ENCODE results near the gene THAP11.
"Not testable (repeated sequence)": the region's sequence is repeated elsewhere in the genome, so short reads cannot be mapped to it uniquely, and the experiment has no call there.

The THAP11 gene

DNA sequence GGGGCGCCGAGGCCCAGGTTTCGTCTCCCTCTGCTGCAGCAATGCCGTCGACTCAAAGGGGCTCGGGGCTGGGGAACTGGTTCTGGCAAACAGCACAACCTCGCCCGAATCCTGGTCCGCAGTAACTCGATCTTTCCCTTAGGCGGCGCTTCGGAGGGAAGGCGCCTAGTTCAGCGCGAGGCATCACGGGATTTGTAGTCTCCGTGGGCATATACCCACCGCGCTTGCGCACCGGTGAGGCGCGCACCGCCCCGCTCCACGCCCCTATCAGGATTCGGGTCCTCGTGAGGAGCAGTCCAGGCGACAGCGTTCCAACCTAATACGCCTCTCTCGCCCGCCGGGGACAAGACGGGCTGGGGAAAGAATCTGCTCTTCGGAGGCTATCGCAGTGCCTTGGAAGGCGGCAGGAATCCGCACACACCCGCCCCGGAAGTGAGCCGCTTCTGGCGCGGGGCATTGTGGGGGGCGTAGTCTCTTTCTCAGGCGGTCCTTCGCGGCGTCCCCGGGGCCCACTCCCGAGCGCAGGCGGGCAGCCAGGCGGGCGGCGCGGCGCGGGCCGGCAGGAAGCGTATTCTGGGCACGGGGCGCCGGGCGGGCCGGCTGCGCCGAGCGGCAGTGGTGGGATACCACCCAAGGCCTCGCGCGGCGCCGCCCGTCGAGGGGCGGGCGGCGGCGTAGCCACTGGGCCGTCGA is at the start of gene THAP11:
THAP11 (plus strand) TSS at position 505 of the 693 bp plus-strand sequence. CDS start 235 bp downstream, outside the sequence.
- DNase-seq, result peak; percentile 59

DNA sequence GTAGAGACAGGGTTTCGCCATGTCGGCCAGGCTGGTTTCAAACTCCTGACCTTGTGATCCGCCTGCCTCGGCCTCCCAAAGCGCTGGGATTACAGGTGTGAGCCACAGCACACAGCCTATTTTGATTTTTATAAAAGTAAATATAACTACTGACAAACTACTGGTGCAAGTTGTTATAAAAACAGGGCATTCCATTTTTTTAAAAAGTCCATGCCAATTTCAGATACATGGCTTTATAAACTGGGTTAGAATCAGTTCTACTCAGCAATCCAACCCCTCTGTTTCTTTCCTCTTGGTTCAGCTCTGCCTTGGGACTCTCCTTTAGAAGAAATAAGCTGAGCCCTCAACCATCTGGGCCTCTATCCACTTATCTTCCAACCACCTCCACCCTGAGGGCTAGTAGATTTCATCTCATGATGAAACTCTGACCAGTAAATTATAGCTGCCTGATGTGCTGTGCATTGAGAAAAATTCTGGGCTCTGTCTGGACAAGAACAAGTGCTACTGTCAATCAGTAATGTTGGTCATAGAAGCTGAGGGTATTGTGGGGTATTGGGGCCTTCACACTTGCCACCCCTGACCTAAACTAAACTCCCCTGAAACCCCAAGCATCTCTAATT is 45.9 kb upstream of the THAP11 start:
- no peak for DNase-seq

DNA sequence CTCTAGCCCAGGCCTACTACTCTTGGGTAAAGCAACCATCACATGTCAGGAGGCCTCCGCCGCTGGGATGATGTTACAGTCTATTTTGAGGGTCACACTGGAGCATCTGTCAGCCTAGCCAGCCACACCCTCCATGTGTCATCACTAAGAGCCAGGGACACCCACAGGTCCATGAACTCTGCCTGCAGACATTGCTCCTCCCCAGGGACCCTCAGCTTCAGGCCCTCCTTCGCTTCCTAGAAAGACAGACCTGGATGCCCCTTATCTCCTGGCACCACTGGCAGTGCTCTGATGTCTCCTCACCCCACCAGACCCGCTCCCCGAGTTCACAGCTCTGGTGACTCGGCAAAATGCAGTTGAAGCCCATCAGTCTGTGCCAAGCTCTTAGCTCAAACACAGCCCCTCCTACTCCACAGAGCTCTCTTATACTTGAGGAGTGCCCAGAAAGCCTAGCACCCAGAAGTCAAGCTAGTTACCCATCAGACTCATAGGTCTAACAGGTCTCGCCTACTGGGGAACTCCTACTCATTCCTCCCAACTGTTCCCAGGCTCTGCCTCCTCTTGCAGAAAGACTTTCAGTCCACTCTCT is 41.7 kb upstream of the THAP11 start:
- no peak for DNase-seq

DNA sequence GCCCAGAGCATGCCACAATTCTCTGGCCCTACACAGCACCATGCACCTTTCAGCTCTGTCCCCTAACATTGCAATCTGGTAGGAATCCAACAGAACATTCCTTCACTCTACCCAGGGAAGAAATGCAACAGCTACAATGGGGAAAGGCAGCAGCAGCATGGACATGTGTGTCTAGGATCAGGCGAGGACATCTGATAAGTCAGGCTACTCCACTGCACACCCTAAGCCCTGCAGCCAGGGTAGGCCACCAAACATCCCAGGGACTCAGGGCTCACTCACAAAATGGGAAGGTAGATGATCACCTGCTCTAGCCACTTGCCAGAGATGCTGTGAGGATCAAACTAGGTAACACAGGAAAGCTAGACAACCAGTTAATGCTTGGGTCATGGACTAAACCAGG is 40.9 kb upstream of the THAP11 start:
- no peak for DNase-seq

DNA sequence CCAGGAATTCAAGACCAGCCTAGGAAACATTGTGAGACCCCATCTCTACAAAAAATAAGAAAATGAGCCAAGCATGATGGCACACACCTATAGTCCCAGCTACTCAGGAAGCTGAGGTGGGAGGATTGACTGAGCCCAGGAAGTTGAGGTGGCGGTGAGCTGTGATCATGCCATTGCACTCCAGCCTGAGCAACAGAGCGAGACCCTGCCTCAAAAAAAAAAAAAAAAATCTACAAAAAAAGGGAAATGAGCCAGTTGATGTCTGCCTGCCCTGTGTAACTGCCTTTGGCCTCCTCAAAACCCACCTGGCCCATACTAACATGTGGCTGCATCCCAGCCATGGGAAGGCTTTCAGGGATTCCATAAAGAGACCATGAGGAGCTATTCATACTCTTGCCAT is 40.2 kb upstream of the THAP11 start:
- no peak for DNase-seq

DNA sequence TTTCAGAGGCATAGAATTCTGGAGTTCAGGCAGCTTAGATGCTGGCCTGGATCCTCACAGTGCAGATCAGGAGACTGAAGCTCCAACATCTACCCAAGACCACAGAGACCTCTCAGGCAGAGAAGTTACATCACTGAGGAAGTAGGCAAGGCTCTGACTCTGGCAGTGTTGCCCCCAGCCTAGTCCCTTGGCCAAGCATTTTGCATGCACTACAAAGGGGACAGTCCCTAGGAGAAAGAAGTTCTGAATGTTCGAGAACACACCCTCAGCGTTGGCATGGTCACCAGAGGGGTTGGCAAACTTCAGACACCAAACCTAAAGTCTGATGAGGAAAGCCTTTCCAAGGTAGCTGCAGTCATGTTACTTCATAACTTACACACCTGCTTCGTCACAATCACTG is 38.2 kb upstream of the THAP11 start:
- DNase-seq, result no peak

DNA sequence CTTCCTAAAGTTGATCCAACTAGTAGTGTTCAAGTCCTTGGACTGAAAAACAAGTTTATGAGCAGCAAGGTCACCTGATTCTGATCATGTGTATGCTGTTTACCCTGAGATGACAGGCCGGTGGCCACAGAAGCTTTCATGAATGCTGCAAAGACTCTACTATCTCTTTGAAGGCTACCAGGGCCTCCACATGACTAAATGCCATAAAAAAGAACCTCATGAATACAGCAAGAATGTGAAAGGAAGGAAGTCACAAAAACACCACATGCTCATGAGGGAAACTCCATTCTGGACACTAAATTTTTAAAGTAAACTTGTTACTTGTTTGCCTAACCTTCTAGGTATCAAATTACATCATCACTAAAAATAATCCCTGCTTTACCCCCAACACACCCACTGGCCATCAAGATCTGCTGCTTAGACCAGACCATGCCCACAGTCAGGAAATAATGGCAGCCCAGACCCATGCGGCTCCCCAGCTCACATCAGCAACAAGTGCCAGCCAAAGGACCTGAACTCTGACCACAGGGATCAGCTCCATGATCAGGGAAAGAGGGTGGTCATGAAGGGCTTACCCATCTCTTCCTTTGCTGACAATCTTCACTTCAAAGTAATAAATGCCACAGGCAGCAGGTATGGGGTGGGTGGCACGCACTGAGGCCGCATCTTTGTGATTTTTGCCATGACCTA is 37.1 kb upstream of the THAP11 start:
- DNase-seq, result no peak

DNA sequence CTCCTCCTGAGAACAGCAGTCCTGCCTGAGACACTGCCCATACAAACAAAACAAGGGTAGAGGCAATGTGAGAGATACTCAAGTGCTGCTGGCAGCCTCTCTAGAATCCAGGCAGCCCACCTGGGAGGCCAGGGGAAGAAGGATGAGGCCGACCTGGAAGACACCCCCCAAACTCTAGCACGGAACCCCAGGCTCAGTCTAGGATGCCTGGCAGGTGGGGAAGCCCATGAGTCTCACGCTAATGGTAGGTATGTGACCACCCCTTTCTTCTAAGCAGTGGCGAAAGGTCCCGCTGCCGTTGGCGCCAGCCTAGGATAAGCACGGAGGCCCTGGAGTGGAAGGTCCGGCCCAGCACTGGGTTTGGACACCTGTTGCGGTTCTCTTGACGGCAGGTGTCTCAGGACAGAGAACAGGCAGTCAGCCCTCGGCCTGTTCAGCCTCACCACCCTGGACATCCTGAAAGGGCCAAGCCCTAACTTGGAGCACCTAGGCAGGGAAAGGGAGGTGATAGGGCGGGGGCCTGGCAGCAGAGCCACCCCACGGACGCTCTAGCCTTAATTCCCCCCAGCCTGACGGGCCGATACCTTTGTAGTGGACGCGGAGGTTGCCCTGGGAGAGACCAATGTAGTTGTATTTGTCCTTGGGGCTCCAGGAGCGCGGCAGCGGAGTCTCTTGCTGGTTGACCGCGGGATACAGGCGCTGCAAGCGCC is 36.2 kb upstream of the THAP11 start:
- DNase-seq, result no peak

DNA sequence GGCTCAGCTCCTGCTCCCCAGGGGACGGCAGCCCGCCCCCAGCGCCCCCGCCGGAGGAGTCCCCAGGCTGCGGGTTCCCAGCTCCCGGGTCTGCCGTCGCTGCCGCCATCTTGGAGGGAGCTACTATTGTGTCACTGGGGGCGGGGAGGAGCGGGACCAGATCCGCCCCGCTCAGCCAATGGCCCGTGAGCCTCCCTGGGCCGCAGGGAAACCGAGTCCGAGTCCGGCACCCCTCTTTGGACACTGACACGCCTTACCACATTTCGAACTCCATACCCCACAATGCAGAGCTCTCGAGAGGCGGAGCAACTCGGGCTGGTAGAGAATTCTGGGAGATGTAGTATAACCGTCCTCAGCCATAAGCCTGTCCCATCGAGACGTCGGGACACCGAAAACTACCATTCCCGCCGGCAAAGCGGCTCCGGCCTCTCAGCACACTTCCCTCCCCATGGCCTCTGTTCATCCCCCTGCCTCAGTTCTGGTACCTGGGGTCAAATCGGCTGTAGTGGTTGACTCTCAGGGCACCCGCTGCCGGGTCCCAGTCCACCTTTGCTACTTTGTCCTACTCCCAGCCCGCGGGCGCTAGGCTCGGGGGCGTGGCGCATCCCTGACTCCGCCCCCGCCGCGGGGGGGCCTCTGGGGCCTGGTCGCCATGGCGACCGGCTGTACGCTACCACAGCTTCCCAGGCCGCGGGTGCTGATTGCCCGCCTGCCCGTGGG is 35.5 kb upstream of the THAP11 start, which contains the start of the genes RANBP10 and TSNAXIP1:
RANBP10 (minus strand) TSS at position 133 of the 720 bp plus-strand sequence; CDS start at position 109, 24 bp downstream.
TSNAXIP1 (plus strand) TSS at position 462 of the 720 bp plus-strand sequence. CDS start 261 bp downstream, outside the sequence.
- DNase-seq, result peak; percentile 79

DNA sequence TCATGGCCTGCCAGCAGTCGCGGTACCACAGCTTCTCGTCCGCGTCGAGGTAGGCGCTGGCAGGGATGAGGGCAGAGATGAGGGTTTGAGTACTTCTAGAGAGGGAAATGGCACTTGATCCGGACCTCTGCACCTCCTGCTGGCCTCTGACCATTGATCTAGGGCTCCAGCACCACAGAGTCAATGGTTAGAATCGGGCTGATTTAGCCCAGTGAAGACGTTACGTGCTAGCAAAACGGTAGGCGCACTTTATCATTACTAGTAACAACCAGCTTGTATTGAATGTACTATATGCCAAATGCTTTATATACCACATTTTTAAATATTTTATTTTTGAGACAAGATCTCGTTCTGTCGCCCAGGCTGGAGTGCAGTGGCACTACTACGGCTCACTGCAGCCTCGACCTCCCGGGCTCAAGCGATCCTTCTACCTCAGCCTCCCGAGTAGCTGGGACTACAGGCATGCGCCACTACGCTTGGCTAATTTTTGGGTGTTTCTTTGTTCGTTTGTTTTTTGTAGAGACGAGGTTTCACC is 34.9 kb upstream of the THAP11 start:
- DNase-seq, result no peak

DNA sequence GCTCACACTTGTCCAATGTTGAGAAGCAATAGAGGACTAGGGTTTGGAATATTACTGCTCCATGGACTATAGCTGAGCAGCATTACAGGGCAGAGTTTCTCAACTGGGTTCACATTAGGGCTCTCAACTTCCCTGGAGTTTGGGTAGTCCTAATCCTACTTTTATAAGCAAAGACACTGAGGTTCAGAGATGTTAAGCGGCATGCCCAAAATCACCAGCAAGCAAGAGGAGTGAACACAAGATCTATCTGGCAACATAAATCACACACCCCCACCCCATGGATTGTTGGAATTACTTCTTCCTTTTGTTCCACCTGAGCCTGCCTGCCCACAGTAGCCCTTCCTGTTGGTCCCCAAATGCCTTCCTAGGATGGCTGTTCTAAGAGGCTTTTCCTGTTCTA is 30.2 kb upstream of the THAP11 start:
- no peak for DNase-seq

DNA sequence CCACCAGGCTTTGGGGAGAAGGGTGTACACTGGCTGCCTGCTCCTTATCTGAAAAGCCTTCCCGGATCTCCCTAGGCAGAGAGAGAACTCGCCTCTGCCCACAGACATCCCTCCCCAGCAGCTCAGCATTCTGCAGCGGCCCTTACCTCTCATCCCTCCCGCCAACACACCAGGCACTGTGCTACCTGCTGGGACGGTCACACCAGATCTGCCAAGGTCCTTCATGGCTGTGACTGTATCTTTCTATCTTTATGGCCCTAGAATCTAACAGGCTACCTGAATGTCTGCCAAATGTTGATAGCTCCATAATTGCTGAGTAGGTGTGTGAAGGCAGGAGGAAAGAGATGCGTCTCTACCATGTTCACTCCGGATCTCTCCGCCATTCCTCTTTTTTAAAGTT is 27.6 kb upstream of the THAP11 start:
- no peak for DNase-seq

DNA sequence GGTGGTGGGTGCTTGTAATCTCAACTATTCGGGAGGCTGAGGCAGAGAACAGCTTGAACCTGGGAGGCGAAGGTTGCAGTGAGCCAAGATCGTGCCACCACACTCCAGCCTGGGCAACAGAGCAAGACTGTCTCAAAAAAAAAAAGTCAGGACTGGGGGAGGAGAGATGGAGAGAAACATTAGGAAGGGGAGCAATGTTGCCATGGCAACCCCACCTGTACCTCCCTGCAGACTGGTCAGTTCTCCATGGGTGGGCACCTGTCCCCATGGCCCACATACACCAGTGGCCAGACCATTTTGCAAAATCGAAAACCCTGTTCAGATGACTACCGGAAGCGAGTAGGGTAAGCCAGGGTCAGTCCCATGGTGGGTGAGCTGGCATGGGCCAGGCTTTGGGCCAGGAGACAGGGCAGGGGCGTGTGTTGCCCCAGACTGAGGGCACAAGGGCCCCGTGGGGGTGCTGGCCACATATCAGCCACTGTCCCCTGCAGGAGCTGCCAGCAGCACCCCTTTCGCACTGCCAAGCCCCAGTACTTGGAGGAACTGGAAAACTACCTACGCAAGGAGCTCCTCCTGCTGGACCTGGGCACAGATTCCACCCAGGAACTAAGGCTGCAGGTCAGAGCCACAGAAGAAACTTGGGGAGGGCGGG is 21.4 kb upstream of the THAP11 start:
- DNase-seq, result no peak

DNA sequence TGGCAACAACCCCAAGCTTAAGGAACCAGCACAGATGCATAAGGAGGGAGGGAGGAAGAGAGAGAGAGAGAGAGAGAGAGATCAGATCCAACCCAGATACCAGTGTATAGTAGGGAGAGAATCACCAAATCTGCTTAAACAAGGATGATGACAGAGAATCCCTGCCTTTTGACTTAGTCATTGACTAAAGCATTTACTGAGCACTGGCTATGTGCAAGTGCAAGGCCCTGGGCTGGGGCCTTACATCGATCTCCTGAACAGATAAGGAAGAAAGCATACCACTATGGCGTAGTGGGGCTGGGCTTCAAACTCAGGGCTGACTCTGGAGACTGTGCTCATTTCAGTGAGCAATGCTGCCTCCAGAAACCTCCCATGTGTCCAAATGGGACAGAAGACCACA is 19.6 kb upstream of the THAP11 start:
- DNase-seq, result no peak

DNA sequence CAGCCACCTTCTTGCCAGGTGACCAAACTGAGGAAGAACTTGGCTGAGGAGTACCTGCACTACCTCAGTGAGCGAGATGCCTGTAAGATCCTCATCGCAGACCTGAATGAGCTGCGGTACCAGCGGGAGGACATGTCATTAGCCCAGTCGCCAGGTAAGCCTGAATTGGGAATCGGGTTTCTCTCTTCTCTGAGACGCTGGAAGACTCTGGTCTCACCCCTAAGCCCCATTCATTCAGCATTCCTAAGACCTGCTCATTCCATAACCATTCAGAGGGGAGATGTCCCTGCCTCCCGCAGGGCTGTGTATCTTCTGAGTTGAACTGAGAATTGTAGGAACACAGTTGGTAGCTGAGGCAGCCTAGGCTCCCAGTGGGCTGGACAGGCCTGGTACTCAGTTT is 17.0 kb upstream of the THAP11 start:
- no peak for DNase-seq

DNA sequence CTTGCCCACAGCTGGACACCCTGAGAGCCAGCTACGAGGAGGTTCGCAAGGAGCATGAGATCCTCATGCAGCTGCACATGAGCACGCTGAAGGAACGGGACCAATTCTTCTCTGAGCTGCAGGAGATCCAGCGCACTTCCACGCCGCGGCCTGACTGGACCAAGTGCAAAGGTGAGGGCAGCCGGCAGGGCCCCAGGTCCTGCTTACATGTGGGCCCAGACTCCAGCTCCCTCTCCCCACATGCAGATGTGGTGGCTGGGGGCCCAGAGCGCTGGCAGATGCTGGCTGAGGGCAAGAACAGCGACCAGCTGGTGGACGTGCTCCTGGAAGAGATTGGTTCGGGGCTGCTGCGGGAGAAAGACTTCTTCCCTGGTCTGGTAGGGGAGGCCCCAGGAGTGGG is 16.2 kb upstream of the THAP11 start:
- DNase-seq, result no peak

DNA sequence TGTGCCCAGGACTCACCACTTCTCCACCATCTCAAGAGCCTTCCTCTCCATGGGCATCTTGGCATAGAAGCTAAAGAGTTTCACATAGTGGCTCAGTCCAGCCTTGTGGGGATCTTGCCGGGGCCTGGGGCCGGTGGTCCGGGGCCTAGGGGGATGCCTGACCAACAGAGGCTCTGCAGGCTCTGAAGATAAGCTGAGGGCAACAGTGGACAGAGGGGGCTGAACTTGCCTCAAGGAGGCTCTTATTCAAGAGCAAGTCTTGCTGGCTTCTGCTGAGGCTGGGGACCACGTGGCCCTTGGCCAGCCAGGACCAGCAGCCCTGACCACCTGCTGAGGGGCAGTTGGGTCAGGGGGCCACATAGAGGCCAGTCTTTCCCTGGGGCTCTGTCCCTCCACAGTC is 13.5 kb upstream of the THAP11 start:
- no peak for DNase-seq

DNA sequence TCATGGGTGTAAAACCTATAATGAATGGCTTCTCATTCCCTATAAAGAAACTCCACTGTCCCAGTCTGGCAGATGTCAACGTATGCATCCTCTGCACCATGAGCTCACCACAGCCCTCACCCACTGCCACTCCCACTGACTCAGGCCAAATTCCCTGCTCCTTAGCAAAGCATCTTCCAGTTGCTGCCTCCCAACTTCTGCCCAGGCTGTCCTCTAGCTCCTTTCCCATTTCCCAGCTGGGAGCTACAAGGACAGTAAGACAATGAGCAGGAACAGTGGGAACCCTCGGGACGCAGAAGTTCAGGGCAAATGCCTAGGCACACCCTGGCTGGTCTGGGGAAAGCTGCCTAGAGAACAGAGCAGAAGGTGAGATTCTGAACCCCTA is 9.1 kb upstream of the THAP11 start:
- DNase-seq, result no peak

DNA sequence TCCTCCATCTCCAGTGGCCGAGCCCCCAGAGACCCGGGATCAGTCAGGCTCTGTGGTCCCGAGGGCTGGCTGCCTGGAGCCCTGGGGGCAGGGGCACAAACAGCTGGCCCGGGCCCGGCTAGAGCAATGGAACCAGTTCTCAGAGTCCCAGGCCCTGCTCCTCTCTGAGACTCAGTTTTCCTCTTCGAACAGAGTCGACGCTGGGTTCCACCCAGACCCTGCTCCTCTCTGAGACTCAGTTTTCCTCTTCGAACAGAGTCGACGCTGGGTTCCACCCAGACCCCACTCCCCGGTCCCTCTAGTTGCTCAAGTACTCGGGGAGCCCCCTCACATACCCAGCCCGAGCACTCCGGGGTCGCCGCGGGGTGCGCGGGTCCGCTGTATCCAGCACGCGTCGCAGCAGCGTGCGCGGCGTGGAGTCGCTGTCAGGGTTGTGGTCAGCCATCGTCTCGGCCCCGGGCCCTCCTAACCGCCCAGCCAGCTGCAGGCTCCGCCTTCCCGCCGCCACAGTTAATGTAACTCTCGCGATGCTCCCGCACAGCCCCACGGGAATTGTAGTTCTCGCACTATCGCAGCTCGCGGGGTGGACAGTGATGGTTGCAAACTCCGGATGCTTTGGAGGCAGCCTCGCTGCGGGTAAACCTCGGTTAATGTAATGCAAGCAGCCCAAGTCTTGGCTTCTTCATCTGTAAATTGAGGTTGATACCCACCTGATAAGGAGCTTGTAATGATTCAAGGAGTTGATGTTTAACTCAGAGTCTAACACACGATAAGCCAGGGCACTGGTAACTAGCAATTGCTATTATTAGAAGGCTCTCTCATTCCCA is 8.5 kb upstream of the THAP11 start:
- DNase-seq, result peak; percentile 27

DNA sequence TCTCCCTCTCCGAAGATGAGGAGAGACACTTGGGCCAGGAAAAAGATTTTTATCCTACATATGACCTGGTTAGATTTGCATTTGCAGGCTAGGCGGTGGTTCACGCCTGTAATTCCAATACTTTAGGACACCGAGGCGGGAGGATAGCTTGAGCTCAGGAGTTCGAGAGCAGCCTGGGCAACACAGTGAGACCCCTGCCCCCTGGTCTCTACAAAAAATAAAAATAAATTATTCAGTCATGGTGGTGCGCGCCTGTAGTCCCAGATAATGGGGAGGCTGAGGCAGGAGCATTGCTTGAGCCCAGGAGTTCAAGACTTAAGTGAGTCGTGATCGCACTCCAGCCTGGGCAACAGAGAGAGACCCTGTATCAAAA is 7.9 kb upstream of the THAP11 start:
- DNase-seq, result no peak

DNA sequence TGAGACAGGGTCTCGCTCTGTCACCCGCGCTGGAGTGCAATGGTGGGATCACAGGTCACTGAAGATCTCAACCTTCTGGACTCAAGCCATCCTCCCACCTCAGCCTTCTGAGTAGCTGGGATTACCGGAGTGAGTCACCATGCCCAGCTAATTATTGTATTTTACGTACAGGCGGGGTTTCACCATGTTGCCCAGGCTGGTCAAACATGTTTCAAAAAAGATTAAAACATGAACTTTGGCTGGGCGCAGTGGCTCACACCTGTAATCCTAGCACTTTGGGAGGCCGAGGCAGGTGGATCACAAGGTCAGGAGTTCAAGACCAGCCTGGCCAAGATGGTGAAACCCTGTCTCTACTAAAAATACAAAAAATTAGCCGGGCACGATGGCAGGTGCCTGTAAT is 4.9 kb upstream of the THAP11 start:
- not testable (repeated sequence) for DNase-seq
